ENCODE data around the gene PNPLA8. TPM values are rescaled to one million over a fixed set of nuclear protein-coding genes. Genes with fewer than 3 reads are reported as not detected.
"Not testable (repeated sequence)": the region's sequence is repeated elsewhere in the genome, so short reads cannot be mapped to it uniquely, and the experiment has no call there.

The PNPLA8 gene
- polyA plus RNA-seq, 2 donors: 11.4 to 13.7 TPM

DNA sequence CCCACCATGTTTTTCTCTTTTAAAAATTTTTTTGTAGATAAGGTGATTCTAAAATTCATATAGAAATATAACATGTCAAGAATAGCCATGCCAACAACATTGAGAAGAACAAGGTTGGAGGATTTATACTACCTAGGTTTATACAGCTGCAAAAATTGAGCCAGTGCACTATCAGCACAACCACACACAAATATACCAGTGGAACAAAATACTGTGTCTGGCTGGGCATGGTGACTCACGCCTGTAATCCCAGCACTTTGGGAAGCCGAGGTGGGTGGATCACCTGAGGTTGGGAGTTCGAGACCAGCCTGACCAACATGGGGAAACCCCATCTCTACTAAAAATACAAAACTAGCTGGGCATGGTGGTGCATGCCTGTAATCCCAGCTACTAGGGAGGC is 21.4 kb downstream of the PNPLA8 start:
- H3K27me3 ChIP-seq (ENCODE audit: control insufficient read depth in 1 of 2, insufficient read depth in 2 of 2, low read length in 2 of 2); H3K4me1 ChIP-seq (ENCODE audit: control insufficient read depth in 2 of 2, insufficient read depth in 2 of 2, low read length in 1 of 2); H3K27ac ChIP-seq (ENCODE audit: low read depth in 2 of 2, low read length in 1 of 2); H3K36me3 ChIP-seq (ENCODE audit: control insufficient read depth in 2 of 2, insufficient read depth in 2 of 2, low read length in 1 of 2); H3K9me3 ChIP-seq (ENCODE audit: control insufficient read depth in 2 of 2, insufficient read depth in 1 of 2, low read depth in 1 of 2, low read length in 1 of 2); H3K4me3 ChIP-seq (ENCODE audit: low read depth in 1 of 2, low read length in 2 of 2): not testable (repeated sequence)
- 87 to 89% methylated on average over 3 of the region's 3 CpGs for WGBS, 2 donors

GRCh38 chr7:108503112-108504026 is 22.6 kb downstream of the PNPLA8 start:
- H3K9me3 ChIP-seq (ENCODE audit: control insufficient read depth in 2 of 2, insufficient read depth in 1 of 2, low read depth in 1 of 2, low read length in 1 of 2): no peaks in the 10 kb centered on the region
- 79 to 80% methylated on average over 5 of the region's 5 CpGs for WGBS, 2 donors
- H3K4me3 ChIP-seq (ENCODE audit: low read depth in 1 of 2, low read length in 2 of 2): no peak overlapping the region
- no peak overlapping the region for H3K27ac ChIP-seq (ENCODE audit: low read depth in 2 of 2, low read length in 1 of 2)
- H3K4me1 ChIP-seq (ENCODE audit: control insufficient read depth in 2 of 2, insufficient read depth in 2 of 2, low read length in 1 of 2): no peaks in the 10 kb centered on the region
- peaks cover 2 to 4% of the 10 kb centered on the region in 2 donors for H3K36me3 ChIP-seq (ENCODE audit: control insufficient read depth in 2 of 2, insufficient read depth in 2 of 2, low read length in 1 of 2)
- H3K27me3 ChIP-seq (ENCODE audit: control insufficient read depth in 1 of 2, insufficient read depth in 2 of 2, low read length in 2 of 2): no peaks in the 10 kb centered on the region

DNA sequence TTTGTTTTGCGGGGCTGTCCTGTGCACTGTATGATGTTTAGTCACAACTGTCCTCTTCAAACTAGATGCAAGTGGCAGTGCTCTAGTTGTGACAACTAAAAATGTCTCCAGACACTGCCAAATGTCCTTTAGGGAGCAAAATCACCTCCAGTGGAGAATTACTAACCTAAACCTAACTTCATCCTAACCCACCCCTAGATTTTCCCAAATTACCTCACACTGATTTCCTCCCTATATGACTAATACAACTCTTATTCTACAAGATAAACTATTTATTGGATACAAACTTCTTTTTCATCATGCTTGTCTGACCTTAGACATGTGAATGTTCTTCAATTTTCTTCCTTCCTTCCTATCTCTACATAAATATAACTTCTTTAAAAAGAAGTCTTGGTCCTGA is 26.4 kb downstream of the PNPLA8 start:
- WGBS, 2 donors: 88 to 99% methylated on average over 1 of the region's 1 CpG

GRCh38 chr7:108498481-108498880 is 27.5 kb downstream of the PNPLA8 start:
- Histone ChIP-seq H3K36me3 (ENCODE audit: control insufficient read depth in 2 of 2, insufficient read depth in 2 of 2, low read length in 1 of 2) (peaks cover 4 to 6% of the 10 kb centered on the region in 2 donors), H3K27me3 (ENCODE audit: control insufficient read depth in 1 of 2, insufficient read depth in 2 of 2, low read length in 2 of 2) (no peaks in the 10 kb centered on the region), H3K4me3 (ENCODE audit: low read depth in 1 of 2, low read length in 2 of 2) (no peak overlapping the region), H3K4me1 (ENCODE audit: control insufficient read depth in 2 of 2, insufficient read depth in 2 of 2, low read length in 1 of 2) (no peaks in the 10 kb centered on the region), H3K27ac (ENCODE audit: low read depth in 2 of 2, low read length in 1 of 2) (no peak overlapping the region), H3K9me3 (ENCODE audit: control insufficient read depth in 2 of 2, insufficient read depth in 1 of 2, low read depth in 1 of 2, low read length in 1 of 2) (no peaks in the 10 kb centered on the region)
- WGBS, 2 donors: 80 to 83% methylated on average over 6 of the region's 6 CpGs

More for the DNA sequence above, 26.4 kb downstream of the PNPLA8 start:
- Histone ChIP-seq H3K4me3 (ENCODE audit: low read depth in 1 of 2, low read length in 2 of 2) (no peak overlapping the region), H3K27me3 (ENCODE audit: control insufficient read depth in 1 of 2, insufficient read depth in 2 of 2, low read length in 2 of 2) (no peaks in the 10 kb centered on the region), H3K4me1 (ENCODE audit: control insufficient read depth in 2 of 2, insufficient read depth in 2 of 2, low read length in 1 of 2) (no peaks in the 10 kb centered on the region), H3K9me3 (ENCODE audit: control insufficient read depth in 2 of 2, insufficient read depth in 1 of 2, low read depth in 1 of 2, low read length in 1 of 2) (no peaks in the 10 kb centered on the region), H3K27ac (ENCODE audit: low read depth in 2 of 2, low read length in 1 of 2) (no peak overlapping the region), H3K36me3 (ENCODE audit: control insufficient read depth in 2 of 2, insufficient read depth in 2 of 2, low read length in 1 of 2) (peaks cover 2 to 4% of the 10 kb centered on the region in 2 donors)

DNA sequence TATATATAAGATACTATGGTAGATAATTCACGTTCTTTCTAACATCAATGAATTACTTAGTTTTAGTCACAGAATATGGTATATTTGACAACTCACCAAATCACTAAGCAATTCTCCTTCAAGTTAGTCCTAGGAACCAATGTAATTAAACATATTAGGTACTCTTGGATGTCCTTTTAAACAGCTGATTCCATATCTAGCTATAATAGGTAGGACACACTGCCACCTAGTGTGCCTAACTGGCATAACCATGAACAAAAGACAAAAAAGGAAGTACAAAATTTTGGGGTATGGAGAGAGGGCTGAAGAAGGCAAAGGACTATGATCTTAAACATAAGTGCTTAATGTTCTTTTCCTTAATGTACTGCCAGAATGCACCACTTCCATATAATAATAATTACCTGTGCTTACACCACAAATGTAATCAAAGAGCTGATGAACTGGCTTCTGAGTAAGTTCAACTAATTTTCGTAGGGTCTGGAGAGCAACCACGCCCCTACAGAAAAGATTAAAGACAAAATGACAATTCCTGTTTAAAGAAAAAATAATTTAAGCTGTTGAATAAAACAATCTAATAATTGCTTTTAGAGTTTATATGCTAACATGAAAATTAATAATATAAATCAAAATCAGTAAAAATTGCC is 28.7 kb downstream of the PNPLA8 start:
- peaks cover 4 to 6% of the 10 kb centered on the region in 2 donors for H3K36me3 ChIP-seq (ENCODE audit: control insufficient read depth in 2 of 2, insufficient read depth in 2 of 2, low read length in 1 of 2)
- 91 to 92% methylated on average over 3 of the region's 3 CpGs for WGBS, 2 donors
- H3K4me3 ChIP-seq (ENCODE audit: low read depth in 1 of 2, low read length in 2 of 2): no peak overlapping the region
- H3K4me1 ChIP-seq (ENCODE audit: control insufficient read depth in 2 of 2, insufficient read depth in 2 of 2, low read length in 1 of 2): no peaks in the 10 kb centered on the region
- H3K27ac ChIP-seq (ENCODE audit: low read depth in 2 of 2, low read length in 1 of 2): no peak overlapping the region
- no peaks in the 10 kb centered on the region for H3K27me3 ChIP-seq (ENCODE audit: control insufficient read depth in 1 of 2, insufficient read depth in 2 of 2, low read length in 2 of 2)
- no peaks in the 10 kb centered on the region for H3K9me3 ChIP-seq (ENCODE audit: control insufficient read depth in 2 of 2, insufficient read depth in 1 of 2, low read depth in 1 of 2, low read length in 1 of 2)

GRCh38 chr7:108492742-108493141 is 33.2 kb downstream of the PNPLA8 start:
- no peaks in the 10 kb centered on the region for H3K27me3 ChIP-seq (ENCODE audit: control insufficient read depth in 1 of 2, insufficient read depth in 2 of 2, low read length in 2 of 2)
- H3K27ac ChIP-seq (ENCODE audit: low read depth in 2 of 2, low read length in 1 of 2): no peak overlapping the region
- no peak overlapping the region for H3K4me3 ChIP-seq (ENCODE audit: low read depth in 1 of 2, low read length in 2 of 2)
- H3K4me1 ChIP-seq (ENCODE audit: control insufficient read depth in 2 of 2, insufficient read depth in 2 of 2, low read length in 1 of 2): no peaks in the 10 kb centered on the region
- 90 to 94% methylated on average over 4 of the region's 4 CpGs for WGBS, 2 donors
- H3K36me3 ChIP-seq (ENCODE audit: control insufficient read depth in 2 of 2, insufficient read depth in 2 of 2, low read length in 1 of 2): peaks cover 2 to 3% of the 10 kb centered on the region in 2 donors
- no peaks in the 10 kb centered on the region for H3K9me3 ChIP-seq (ENCODE audit: control insufficient read depth in 2 of 2, insufficient read depth in 1 of 2, low read depth in 1 of 2, low read length in 1 of 2)

- 78 to 82% methylated on average over 4 of the region's 4 CpGs for WGBS, 2 donors
- H3K4me1 ChIP-seq (ENCODE audit: control insufficient read depth in 2 of 2, insufficient read depth in 2 of 2, low read length in 1 of 2): no peaks in the 10 kb centered on the region
- no peak overlapping the region for H3K27ac ChIP-seq (ENCODE audit: low read depth in 2 of 2, low read length in 1 of 2)
- no peaks in the 10 kb centered on the region for H3K9me3 ChIP-seq (ENCODE audit: control insufficient read depth in 2 of 2, insufficient read depth in 1 of 2, low read depth in 1 of 2, low read length in 1 of 2)
- no peaks in the 10 kb centered on the region for H3K27me3 ChIP-seq (ENCODE audit: control insufficient read depth in 1 of 2, insufficient read depth in 2 of 2, low read length in 2 of 2)
- no peaks in the 10 kb centered on the region for H3K36me3 ChIP-seq (ENCODE audit: control insufficient read depth in 2 of 2, insufficient read depth in 2 of 2, low read length in 1 of 2)
- no peak overlapping the region for H3K4me3 ChIP-seq (ENCODE audit: low read depth in 1 of 2, low read length in 2 of 2)
Observed at GRCh38 chr7:108488768-108489538, 37.0 kb downstream of the PNPLA8 start.

DNA sequence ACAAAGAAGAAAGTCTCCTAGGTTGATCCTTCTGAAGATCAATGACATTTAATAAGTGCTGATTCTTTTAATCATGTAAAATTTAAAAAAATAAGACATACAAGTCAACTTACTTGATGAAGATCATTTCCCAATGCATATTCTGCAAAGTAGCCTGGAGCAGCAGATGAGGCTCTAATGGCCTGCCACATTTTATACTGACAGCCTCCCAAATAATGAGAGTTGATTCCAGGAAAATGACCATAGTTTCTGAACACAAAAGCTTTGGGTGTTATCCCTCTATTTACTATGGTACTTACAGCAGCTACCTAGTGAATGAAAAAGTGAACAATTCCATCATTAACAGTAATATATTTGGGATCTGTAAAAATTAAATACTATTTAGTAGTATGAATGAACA is 38.3 kb downstream of the PNPLA8 start:
- no peaks in the 10 kb centered on the region for H3K27me3 ChIP-seq (ENCODE audit: control insufficient read depth in 1 of 2, insufficient read depth in 2 of 2, low read length in 2 of 2)
- no peaks in the 10 kb centered on the region for H3K9me3 ChIP-seq (ENCODE audit: control insufficient read depth in 2 of 2, insufficient read depth in 1 of 2, low read depth in 1 of 2, low read length in 1 of 2)
- no peak overlapping the region for H3K27ac ChIP-seq (ENCODE audit: low read depth in 2 of 2, low read length in 1 of 2)
- no peaks in the 10 kb centered on the region for H3K36me3 ChIP-seq (ENCODE audit: control insufficient read depth in 2 of 2, insufficient read depth in 2 of 2, low read length in 1 of 2)
- no peaks in the 10 kb centered on the region for H3K4me1 ChIP-seq (ENCODE audit: control insufficient read depth in 2 of 2, insufficient read depth in 2 of 2, low read length in 1 of 2)
- no peak overlapping the region for H3K4me3 ChIP-seq (ENCODE audit: low read depth in 1 of 2, low read length in 2 of 2)

DNA sequence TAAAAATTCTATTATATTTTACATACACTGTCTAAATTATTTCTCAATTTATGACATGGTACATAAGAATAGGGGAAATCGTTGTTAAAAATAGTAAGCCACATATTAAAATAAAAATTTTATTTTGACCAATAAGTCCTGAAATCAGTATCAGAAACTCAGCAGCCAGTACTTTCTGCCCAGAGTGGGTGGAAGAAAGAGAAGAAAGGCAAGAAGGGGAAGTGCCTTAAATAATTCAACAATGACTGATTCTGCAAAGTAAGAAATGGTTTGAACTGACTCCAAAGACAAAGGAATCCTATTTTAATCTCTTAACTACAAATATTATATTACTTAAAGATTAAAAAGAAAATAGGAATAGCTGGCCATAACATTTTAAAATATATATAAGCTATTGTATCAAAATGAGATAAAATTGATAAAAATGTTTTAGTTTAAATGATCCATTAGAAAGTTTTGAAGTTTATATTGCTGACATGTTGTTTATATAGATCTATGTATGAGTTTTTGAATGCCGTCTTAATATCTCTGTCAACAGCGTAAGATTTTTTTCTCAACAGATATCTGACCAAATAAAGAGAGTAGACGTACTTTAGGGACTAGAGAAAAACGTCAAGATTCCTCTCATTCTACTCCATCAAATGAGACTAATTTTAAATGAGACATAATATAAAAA is 39.5 kb downstream of the PNPLA8 start:
- H3K36me3 ChIP-seq (ENCODE audit: control insufficient read depth in 2 of 2, insufficient read depth in 2 of 2, low read length in 1 of 2): no peaks in the 10 kb centered on the region

More for the DNA sequence above, 39.5 kb downstream of the PNPLA8 start:
- Histone ChIP-seq H3K4me1 (ENCODE audit: control insufficient read depth in 2 of 2, insufficient read depth in 2 of 2, low read length in 1 of 2) (no peaks in the 10 kb centered on the region), H3K27ac (ENCODE audit: low read depth in 2 of 2, low read length in 1 of 2) (no peak overlapping the region), H3K4me3 (ENCODE audit: low read depth in 1 of 2, low read length in 2 of 2) (no peak overlapping the region), H3K27me3 (ENCODE audit: control insufficient read depth in 1 of 2, insufficient read depth in 2 of 2, low read length in 2 of 2) (no peaks in the 10 kb centered on the region), H3K9me3 (ENCODE audit: control insufficient read depth in 2 of 2, insufficient read depth in 1 of 2, low read depth in 1 of 2, low read length in 1 of 2) (no peaks in the 10 kb centered on the region)
- WGBS, 2 donors: 80 to 81% methylated on average over 5 of the region's 5 CpGs
